Lower lobe of right lung (tissue), 2 donors: Measurements from ENCODE around the gene FSIP1. TPM values are rescaled to one million over a fixed set of nuclear protein-coding genes. Genes with fewer than 3 reads are reported as not detected.

ENCODE experiments used
- ATAC-seq, 2 donors: fragments of 200-7000 bp; cut with Tn5 transposase; one replicate each; pipeline ENCODE4 v1.9.1; 2020 to 2022; ENCODE audit warnings: mild to moderate bottlenecking in 2 of 2, moderate library complexity in 2 of 2
- DNase-seq: peaks from one replicate; pipeline ENCODE4 v3.0.0-alpha.2; 2020
- H3K27ac ChIP-seq: fragments of 200-600 bp; one replicate; pipeline ENCODE4 v1.8.0; 2022
- H3K27me3 ChIP-seq: fragments of 200-600 bp; one replicate; pipeline ENCODE4 v1.8.0; 2022; ENCODE audit warnings: low read depth
- H3K36me3 ChIP-seq: fragments of 200-600 bp; one replicate; pipeline ENCODE4 v1.8.0; 2022; ENCODE audit warnings: mild to moderate bottlenecking
- H3K4me1 ChIP-seq: fragments of 200-600 bp; one replicate; pipeline ENCODE4 v1.8.0; 2022
- H3K4me3 ChIP-seq: fragments of 200-600 bp; one replicate; pipeline ENCODE4 v1.8.0; 2022; ENCODE audit warnings: mild to moderate bottlenecking
- H3K9me3 ChIP-seq: fragments of 200-600 bp; one replicate; pipeline ENCODE4 v1.8.0; 2022
- intact Hi-C: fragments of 100-400 bp; cut with DNase I; formaldehyde crosslinking; loops from one replicate; pipeline ENCODE4 v1.11.0; 2022
- total RNA-seq: library from RNA; stranded (reverse); fragmentation: NEBNext Ultra II Directional; extraction: Animal tissue kit (Norgen Biotek cat#: 25700); gene quantifications from one replicate; pipeline ENCODE4 v1.2.1, GENCODE V29; 2021
- TF ChIP-seq, protein P1 (sequence below): fragments of 200-600 bp; IDR thresholded peaks from one replicate; pipeline ENCODE4 v1.8.0; 2022; ENCODE audit warnings: antibody characterized with exemption, mild to moderate bottlenecking
- donor health status: DM: no; HTN: yes; CAD: no; lungs with severe emphysema.

The FSIP1 gene
- total RNA-seq, 1 donor from 2014 or later, result 2.0 TPM

DNA sequence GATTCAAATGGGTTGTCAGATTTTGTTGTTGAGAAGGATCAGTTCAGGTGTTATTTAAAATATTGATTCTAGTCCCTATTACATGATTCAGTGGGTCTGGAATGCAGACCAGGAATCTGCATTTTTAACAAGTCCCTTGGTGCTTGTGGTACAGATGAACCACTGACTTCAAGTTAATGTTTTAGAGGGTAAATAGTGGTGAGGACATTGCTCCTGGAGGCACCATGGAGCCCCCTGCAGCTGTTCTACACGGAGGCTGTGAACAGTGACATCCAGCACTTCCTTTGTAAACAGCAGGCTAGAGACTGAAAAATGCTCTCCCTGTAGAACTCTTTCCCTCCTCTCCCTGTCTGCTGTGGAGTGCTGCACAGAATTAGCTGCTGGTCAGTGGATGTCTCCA is 4.8 kb upstream of the FSIP1 start:
- H3K27me3 ChIP-seq, result no peaks in the 10 kb centered on the region
- peaks cover 23% of the 10 kb centered on the region for H3K4me1 ChIP-seq
- DNase-seq (no peak), ATAC-seq (no peak)
- TF ChIP-seq, protein P1, sequence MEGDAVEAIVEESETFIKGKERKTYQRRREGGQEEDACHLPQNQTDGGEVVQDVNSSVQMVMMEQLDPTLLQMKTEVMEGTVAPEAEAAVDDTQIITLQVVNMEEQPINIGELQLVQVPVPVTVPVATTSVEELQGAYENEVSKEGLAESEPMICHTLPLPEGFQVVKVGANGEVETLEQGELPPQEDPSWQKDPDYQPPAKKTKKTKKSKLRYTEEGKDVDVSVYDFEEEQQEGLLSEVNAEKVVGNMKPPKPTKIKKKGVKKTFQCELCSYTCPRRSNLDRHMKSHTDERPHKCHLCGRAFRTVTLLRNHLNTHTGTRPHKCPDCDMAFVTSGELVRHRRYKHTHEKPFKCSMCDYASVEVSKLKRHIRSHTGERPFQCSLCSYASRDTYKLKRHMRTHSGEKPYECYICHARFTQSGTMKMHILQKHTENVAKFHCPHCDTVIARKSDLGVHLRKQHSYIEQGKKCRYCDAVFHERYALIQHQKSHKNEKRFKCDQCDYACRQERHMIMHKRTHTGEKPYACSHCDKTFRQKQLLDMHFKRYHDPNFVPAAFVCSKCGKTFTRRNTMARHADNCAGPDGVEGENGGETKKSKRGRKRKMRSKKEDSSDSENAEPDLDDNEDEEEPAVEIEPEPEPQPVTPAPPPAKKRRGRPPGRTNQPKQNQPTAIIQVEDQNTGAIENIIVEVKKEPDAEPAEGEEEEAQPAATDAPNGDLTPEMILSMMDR, result no peak
- no peak overlapping the region for H3K4me3 ChIP-seq
- intact Hi-C loops, result loop anchor here (5.0 kb wide), 1 partner anchor 90 kb away; no protein-coding TSS in a partner anchor
- no peaks in the 10 kb centered on the region for H3K36me3 ChIP-seq
- no peaks in the 10 kb centered on the region for H3K9me3 ChIP-seq
- no peak overlapping the region for H3K27ac ChIP-seq

DNA sequence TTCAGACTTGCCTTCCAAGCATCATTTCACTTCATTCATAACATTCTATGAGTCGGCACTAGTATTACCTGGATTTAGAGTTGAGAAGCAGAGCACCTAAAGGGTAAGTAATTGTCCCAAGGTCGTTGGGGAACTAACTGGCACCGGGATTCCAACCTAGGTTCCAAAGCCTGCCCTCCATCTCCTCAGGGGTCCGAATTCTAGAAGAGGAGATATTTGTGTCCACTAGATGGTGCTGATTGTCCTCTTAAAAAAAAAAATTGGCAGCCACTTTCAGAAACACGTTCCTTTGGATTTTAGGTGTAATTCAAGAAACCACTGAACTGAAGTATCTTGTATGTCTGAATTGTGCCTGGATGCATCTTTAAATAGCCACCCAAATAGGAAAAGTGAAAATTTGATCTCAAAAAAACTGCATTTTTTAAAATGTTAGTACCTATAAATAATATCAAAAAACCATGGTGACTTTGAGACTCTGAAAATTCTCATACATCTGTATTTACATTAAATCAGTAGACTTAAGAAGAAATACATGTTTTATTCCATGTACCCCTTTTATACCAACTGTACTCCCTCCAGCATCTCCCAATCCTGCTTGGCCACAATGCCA is 3.9 kb upstream of the FSIP1 start:
- H3K27ac ChIP-seq, result no peak overlapping the region
- H3K36me3 ChIP-seq, result no peaks in the 10 kb centered on the region
- TF ChIP-seq, protein P1, result peak; percentile 65
- no peaks in the 10 kb centered on the region for H3K9me3 ChIP-seq
- ATAC-seq, result no peak
- intact Hi-C loops, result loop anchor here (5.0 kb wide), 1 partner anchor 91 kb away; no protein-coding TSS in a partner anchor
- H3K4me1 ChIP-seq, result peaks cover 28% of the 10 kb centered on the region
- DNase-seq, result no peak
- no peak overlapping the region for H3K4me3 ChIP-seq
- H3K27me3 ChIP-seq, result no peaks in the 10 kb centered on the region

DNA sequence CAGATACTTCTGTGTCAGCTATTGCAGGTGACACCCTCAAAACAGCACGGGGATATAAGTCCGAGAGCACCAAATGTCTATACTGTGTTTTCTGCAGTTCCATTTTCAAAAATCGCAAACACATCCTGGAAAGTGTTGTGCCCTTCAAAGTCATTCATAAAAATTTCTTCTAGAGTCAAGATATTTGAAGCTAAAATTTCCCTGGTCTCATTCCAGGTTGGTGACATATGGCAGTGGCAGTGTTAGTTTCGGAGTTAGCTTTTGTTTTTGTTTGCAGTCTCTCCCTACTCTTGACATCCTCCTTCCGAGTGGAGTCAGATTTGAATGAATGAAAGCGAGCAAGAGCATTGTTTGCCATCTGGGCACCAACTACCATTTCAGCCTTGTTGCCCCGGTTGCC is 3.2 kb upstream of the FSIP1 start:
- Histone ChIP-seq H3K9me3 (no peaks in the 10 kb centered on the region), H3K4me3 (no peak overlapping the region), H3K27ac (no peak overlapping the region), H3K4me1 (peaks cover 28% of the 10 kb centered on the region), H3K36me3 (no peaks in the 10 kb centered on the region), H3K27me3 (no peaks in the 10 kb centered on the region)
- TF ChIP-seq, protein P1, result no peak
- DNase-seq, result no peak
- no peak for ATAC-seq
- intact Hi-C loops, result loop anchor here (5.0 kb wide), 1 partner anchor 91 kb away; no protein-coding TSS in a partner anchor

DNA sequence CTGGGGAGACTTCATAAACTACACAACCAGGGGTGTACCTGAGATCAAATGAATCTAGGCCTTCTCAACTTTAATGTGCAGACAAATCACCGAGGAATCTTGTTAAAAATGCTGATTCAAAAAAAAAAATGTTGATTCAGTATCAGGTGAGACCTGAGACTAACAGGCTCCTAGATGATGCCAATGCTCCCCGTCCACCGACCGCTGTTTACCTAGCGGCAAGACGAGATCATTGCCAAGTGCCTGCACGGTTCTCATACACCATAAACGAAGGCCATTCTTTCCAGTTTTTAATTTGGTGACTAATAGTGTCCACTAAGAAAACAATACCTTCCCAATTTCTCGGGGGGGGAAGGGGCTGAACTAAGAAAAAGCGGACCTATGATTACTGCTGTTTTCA is 2.5 kb upstream of the FSIP1 start:
- TF ChIP-seq, protein P1, result no peak
- H3K27me3 ChIP-seq, result no peaks in the 10 kb centered on the region
- H3K4me3 ChIP-seq, result no peak overlapping the region
- DNase-seq (no peak), ATAC-seq (no peak)
- H3K36me3 ChIP-seq, result no peaks in the 10 kb centered on the region
- H3K9me3 ChIP-seq, result no peaks in the 10 kb centered on the region
- H3K4me1 ChIP-seq, result peaks cover 28% of the 10 kb centered on the region
- intact Hi-C loops, result loop anchor here (5.0 kb wide), 1 partner anchor 92 kb away; no protein-coding TSS in a partner anchor
- no peak overlapping the region for H3K27ac ChIP-seq

DNA sequence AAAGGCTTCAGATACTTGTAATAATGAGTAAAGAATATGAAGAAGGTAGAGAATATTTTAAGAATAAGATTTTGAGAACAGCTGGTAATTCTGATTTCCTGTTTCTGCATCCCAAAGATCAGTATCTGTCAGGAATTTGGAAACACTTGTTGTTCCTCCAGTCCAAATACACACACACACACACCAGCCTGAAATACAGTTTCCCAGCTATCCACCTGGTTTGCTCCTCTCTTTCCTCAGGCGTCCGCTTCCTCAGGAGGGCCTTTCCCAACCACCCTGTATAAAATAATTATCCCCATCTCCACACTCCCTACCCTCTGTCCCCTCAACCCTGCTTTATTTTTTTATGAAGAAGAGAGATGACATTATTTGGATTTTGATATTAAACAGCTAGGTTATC is 2.0 kb upstream of the FSIP1 start:
- intact Hi-C loops, result loop anchor here (5.0 kb wide), 1 partner anchor 93 kb away; no protein-coding TSS in a partner anchor
- H3K4me1 ChIP-seq, result peaks cover 28% of the 10 kb centered on the region
- H3K27ac ChIP-seq, result no peak overlapping the region

More for the DNA sequence above, 2.0 kb upstream of the FSIP1 start:
- ATAC-seq, result no peak
- TF ChIP-seq, protein P1, result no peak
- Histone ChIP-seq H3K4me3 (no peak overlapping the region), H3K36me3 (no peaks in the 10 kb centered on the region), H3K27me3 (no peaks in the 10 kb centered on the region), H3K9me3 (no peaks in the 10 kb centered on the region)
- no peak for DNase-seq
